ENCODE measurements around the gene MT4.

The MT4 gene

DNA sequence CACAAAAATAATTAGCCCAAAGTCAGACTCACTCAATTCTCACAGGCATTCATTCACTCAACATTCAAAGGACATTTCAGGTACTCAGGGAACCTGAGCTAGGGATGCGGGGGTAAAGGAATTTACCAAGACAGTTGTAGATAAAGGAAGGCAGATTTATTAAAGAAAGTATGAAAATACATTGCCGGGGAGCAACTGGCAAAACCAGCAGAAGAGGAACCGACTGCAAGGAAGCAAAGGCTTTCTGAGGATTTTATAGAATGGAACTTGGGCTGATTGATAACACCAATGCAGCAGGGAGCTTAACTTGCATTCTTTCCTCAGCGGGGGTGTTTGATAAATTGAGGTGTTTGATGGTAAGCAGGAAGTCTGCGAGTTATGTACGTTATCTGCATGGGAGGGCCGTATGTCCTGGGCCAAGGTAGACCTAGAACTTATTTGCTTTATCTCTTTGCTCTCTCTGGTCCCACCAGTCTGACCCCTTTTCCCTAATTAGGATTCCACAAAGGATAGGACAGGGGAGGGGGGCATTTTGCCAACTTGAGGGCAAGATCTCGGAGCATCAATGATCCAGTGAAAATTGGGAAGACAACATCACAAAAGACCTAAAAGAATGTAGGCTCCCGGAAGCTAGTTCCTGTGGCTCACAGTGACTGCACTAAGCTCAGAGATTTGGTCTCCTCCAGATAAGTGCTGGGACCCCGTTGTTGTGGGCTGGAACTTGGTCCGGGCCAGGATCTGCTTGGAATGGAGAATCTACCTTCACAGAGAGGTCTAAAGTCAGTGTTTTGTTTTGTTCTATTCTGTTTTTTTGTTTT is 18.7 kb downstream of the MT4 start:
- DNase-seq (ENCODE audit: low spot score) = no peak
- no peak overlapping the region for H3K27ac ChIP-seq
- TF ChIP-seq, protein P1, sequence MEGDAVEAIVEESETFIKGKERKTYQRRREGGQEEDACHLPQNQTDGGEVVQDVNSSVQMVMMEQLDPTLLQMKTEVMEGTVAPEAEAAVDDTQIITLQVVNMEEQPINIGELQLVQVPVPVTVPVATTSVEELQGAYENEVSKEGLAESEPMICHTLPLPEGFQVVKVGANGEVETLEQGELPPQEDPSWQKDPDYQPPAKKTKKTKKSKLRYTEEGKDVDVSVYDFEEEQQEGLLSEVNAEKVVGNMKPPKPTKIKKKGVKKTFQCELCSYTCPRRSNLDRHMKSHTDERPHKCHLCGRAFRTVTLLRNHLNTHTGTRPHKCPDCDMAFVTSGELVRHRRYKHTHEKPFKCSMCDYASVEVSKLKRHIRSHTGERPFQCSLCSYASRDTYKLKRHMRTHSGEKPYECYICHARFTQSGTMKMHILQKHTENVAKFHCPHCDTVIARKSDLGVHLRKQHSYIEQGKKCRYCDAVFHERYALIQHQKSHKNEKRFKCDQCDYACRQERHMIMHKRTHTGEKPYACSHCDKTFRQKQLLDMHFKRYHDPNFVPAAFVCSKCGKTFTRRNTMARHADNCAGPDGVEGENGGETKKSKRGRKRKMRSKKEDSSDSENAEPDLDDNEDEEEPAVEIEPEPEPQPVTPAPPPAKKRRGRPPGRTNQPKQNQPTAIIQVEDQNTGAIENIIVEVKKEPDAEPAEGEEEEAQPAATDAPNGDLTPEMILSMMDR (conservative IDR thresholded peaks at IDR 0.05; ENCODE audit: low read depth) = no peak
- POLR2A ChIA-PET (ENCODE audit: low non-redundant PET) = no interaction called here
- CTCF ChIA-PET = no interaction called here

DNA sequence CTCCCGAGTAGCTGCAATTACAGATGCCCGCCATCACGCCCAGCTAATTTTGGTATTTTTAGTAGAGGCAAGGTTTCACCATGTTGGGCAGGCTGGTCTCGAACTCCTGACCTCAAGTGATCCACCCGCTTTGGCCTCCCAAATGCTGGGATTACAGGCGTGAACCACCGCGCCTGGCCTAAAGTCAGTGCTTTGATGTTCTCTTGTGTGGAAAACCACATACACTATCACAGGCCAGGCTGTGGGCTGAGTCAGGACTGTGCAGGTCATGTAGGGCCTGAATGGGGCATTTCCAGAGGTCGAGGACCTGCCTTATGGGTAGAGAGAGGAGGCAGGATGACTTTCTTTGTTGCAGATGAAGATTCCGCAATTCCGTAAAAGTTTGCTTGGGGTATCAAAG is 19.4 kb downstream of the MT4 start:
- CTCF ChIA-PET = interaction anchor here (0.5 to 1.4 kb wide), 2 partner anchors 16 to 20 kb away, joined by 3 to 6 read pairs; no protein-coding TSS in a partner anchor
- POLR2A ChIA-PET (ENCODE audit: low non-redundant PET) = no interaction called here

DNA sequence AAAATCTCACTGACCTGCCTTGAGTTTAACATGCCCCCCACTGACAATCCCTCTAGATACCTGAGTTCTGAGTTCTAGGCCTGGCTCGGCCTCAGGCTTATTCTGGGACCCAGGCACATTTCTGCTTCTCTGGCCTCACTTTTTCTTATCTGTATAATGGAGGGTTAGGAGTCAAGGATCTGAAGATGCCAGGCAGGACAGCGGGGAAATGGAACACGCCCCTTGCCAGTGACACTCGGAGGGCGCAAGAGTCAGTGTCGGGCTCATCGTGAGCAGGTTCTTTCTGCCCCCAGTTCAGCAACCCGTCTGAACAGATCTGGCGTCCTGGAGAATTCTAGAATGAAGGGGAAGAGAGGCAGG is 23.9 kb downstream of the MT4 start:
- TF ChIP-seq, protein P1 (conservative IDR thresholded peaks at IDR 0.05; ENCODE audit: low read depth) = no peak
- CTCF ChIA-PET = no interaction called here
- DNase-seq (ENCODE audit: low spot score) = no peak
- POLR2A ChIA-PET (ENCODE audit: low non-redundant PET) = no interaction called here
- no peak overlapping the region for H3K27ac ChIP-seq

More for the DNA sequence above, 19.4 kb downstream of the MT4 start:
- no peak overlapping the region for H3K27ac ChIP-seq
- TF ChIP-seq, protein P1 (conservative IDR thresholded peaks at IDR 0.05; ENCODE audit: low read depth) = no peak
- DNase-seq (ENCODE audit: low spot score) = no peak

DNA sequence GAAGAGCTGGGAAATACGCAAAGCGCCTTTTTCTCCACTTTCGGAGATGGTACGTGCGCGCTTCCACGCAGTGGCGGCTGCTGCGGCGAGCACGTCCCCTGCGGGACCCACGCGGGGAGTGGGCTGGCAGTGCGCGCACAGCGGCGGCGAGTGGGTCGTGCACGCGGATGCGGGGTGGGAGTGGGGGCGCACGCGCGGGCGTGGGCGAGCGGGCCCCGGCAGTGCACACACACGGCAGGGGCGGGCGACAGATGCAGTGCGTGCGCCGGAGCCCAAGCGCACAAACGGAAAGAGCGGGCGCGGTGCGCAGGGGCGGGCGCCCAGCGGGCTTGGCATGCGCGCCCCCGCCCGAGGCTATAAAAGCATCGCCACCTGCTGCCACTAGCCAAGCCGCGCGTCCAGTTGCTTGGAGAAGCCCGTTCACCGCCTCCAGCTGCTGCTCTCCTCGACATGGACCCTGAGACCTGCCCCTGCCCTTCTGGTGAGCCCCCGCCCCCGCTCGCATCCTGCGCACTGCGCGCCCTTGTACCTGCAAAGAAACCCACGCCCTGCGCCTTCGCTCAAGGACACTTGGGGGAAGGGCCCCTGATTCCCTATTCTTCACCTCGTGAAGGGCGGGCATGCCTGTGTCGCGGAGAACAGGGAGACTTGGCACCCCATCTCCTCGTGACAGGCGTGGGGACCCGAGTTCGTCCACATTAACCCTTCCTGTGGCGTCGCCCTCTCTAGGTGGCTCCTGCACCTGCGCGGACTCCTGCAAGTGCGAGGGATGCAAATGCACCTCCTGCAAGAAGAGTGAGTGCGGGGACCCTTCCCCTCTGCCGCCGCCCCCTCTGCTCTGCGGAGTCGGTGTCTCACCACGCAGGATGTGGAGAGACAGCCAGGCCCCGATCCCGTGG is 24.5 kb downstream of the MT4 start, which contains the start of gene MT3:
Gene MT3, plus strand, starts transcription at position 388 of the 899 bp plus-strand sequence. Its CDS starts 63 bp downstream, at position 451.
- ChIA-PET POLR2A (ENCODE audit: low non-redundant PET) (no interaction called here), CTCF (interaction anchor here (1.2 kb wide), 1 partner anchor 11 kb away, joined by 3 read pairs; no protein-coding TSS in a partner anchor)
- no peak for DNase-seq (ENCODE audit: low spot score)
- no peak within 1 kb of the TSS for H3K27ac ChIP-seq
- TF ChIP-seq, protein P1 (conservative IDR thresholded peaks at IDR 0.05; ENCODE audit: low read depth) = peak; percentile 11; the same call in 1 of the 2 replicates

DNA sequence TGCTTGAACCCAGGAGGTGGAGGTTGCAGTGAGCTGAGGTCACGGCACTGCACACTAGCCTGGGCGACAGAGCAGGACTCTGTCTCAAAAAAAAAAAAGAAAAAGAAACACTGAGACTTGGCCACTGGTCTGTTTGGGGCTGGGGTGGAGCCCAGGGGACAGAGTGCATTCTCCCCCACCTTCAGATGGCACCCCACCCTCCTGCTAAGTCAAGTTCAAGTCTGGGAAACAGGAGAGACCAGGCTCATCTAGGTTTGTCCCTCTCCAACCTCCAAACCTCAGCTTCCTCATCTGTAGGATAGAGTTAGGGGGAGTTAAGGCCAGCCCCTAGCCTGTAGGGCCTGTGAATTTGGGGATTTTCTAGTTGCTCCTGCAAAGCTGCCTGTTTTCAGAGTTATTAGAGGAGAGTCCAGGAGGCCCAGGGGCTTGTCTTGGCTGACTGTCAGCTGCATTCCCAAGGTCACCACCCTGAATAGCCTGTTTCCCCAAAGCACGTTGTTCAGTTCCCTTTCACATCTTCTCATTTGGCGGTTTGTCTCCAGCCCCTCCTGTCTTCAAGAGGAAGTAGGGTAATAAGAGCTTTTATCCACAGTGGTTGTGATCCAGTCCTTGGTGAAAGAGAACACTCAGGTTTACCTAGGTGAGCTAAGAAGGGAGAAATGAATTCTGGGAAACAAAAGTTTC is 26.6 kb downstream of the MT4 start:
- H3K27ac ChIP-seq = no peak overlapping the region
- ChIA-PET POLR2A (ENCODE audit: low non-redundant PET) (no interaction called here), CTCF (interaction anchor here (1.3 kb wide), 1 partner anchor 9 kb away, joined by 3 read pairs; no protein-coding TSS in a partner anchor)
- no peak for DNase-seq (ENCODE audit: low spot score)
- TF ChIP-seq, protein P1 (conservative IDR thresholded peaks at IDR 0.05; ENCODE audit: low read depth) = no peak

Data from RWPE1 (cell line).